Ishikawa (cell line): ENCODE results near the gene SSBP3.

Source experiments
- CEBPB ChIP-seq: IDR thresholded peaks from 2 replicates; pipeline ENCODE4 v1.6.1; 2012
- CREB1 ChIP-seq: IDR thresholded peaks from 2 replicates; pipeline ENCODE4 v1.6.1; 2012; ENCODE audit warnings: low read depth
- EGR1 ChIP-seq: IDR thresholded peaks from 2 replicates; pipeline ENCODE4 v1.6.1; 2012
- EP300 ChIP-seq: IDR thresholded peaks from 2 replicates; pipeline ENCODE4 v1.6.1; 2012; ENCODE audit warnings: borderline replicate concordance
- FOXM1 ChIP-seq: IDR thresholded peaks from 2 replicates; pipeline ENCODE4 v1.6.1; 2012; ENCODE audit warnings: low read depth, borderline replicate concordance
- MAX ChIP-seq: IDR thresholded peaks from 2 replicates; pipeline ENCODE4 v1.6.1; 2012
- NFIC ChIP-seq: IDR thresholded peaks from 2 replicates; pipeline ENCODE4 v1.6.1; 2012
- RAD21 ChIP-seq: IDR thresholded peaks from 2 replicates; pipeline ENCODE4 v1.6.1; 2012; ENCODE audit warnings: low read depth
- TAF1 ChIP-seq: IDR thresholded peaks from 2 replicates; pipeline ENCODE4 v1.6.1; 2012; ENCODE audit warnings: low read depth, mild to moderate bottlenecking
- TCF12 ChIP-seq: IDR thresholded peaks from 2 replicates; pipeline ENCODE4 v1.6.1; 2012; ENCODE audit warnings: low read depth
- TEAD4 ChIP-seq: IDR thresholded peaks from 2 replicates; pipeline ENCODE4 v1.6.1; 2012
- USF1 ChIP-seq: IDR thresholded peaks from 2 replicates; pipeline ENCODE4 v1.6.1; 2012
- YY1 ChIP-seq: IDR thresholded peaks from 2 replicates; pipeline ENCODE4 v1.6.1; 2012; ENCODE audit warnings: low read depth
- ZBTB7A ChIP-seq: IDR thresholded peaks from 2 replicates; pipeline ENCODE4 v1.6.1; 2012; ENCODE audit warnings: low read depth
- TF ChIP-seq, protein P1 (sequence below): IDR thresholded peaks from 2 replicates; pipeline ENCODE4 v1.6.1; 2012; ENCODE audit warnings: low read depth, mild to moderate bottlenecking

The SSBP3 gene

GRCh38 chr1:54287176-54287650 lies 119.0 kb downstream of the SSBP3 start:
- TF ChIP-seq CREB1: no peak
- TF ChIP-seq TAF1: no peak
- TF ChIP-seq TEAD4: peak; percentile 66
- peak; percentile 82; the same call in 1 of the 2 replicates for TF ChIP-seq TCF12
- TF ChIP-seq RAD21: 0 out of 2 replicates have a peak, but pooled peaks have one; percentile 17
- TF ChIP-seq FOXM1: no peak
- TF ChIP-seq EGR1: no peak
- TF ChIP-seq MAX: peak; percentile 93
- TF ChIP-seq NFIC: peak; percentile 93
- peak; percentile 71 for TF ChIP-seq EP300
- no peak for TF ChIP-seq ZBTB7A
- no peak for TF ChIP-seq CEBPB
- peak; percentile 41; the same call in 1 of the 2 replicates for TF ChIP-seq YY1
- TF ChIP-seq, protein P1, sequence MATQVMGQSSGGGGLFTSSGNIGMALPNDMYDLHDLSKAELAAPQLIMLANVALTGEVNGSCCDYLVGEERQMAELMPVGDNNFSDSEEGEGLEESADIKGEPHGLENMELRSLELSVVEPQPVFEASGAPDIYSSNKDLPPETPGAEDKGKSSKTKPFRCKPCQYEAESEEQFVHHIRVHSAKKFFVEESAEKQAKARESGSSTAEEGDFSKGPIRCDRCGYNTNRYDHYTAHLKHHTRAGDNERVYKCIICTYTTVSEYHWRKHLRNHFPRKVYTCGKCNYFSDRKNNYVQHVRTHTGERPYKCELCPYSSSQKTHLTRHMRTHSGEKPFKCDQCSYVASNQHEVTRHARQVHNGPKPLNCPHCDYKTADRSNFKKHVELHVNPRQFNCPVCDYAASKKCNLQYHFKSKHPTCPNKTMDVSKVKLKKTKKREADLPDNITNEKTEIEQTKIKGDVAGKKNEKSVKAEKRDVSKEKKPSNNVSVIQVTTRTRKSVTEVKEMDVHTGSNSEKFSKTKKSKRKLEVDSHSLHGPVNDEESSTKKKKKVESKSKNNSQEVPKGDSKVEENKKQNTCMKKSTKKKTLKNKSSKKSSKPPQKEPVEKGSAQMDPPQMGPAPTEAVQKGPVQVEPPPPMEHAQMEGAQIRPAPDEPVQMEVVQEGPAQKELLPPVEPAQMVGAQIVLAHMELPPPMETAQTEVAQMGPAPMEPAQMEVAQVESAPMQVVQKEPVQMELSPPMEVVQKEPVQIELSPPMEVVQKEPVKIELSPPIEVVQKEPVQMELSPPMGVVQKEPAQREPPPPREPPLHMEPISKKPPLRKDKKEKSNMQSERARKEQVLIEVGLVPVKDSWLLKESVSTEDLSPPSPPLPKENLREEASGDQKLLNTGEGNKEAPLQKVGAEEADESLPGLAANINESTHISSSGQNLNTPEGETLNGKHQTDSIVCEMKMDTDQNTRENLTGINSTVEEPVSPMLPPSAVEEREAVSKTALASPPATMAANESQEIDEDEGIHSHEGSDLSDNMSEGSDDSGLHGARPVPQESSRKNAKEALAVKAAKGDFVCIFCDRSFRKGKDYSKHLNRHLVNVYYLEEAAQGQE: no peak
- TF ChIP-seq USF1: peak; percentile 20; the same call in 1 of the 2 replicates

DNA sequence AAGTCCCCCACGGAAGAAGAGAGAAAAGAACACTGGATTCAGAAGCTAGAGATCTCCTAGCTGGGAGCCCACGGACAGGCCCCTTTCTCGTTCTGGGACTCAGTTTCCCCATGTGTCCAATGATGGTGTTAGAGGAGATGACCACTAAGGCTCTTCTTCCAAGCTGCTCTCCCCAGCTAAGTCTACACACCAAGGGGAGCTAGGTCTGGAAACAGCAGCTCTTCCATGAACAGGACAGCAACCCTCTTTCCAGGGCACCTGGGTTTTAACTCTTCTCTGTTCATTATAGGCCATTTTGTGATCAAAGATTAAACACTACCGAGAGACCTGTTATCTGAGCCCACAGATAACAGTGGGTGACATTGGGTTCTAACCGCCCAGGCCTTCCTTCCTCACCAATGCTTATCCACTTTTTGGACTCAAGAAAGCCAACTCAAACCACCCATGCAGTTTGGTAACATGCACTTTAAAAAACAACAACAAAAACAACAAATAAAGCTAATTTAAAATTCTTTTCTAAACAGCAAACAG lies 120.3 kb downstream of the SSBP3 start:
- no peak for TF ChIP-seq TCF12
- TF ChIP-seq EP300: no peak
- no peak for TF ChIP-seq MAX
- TF ChIP-seq TEAD4: no peak

DNA sequence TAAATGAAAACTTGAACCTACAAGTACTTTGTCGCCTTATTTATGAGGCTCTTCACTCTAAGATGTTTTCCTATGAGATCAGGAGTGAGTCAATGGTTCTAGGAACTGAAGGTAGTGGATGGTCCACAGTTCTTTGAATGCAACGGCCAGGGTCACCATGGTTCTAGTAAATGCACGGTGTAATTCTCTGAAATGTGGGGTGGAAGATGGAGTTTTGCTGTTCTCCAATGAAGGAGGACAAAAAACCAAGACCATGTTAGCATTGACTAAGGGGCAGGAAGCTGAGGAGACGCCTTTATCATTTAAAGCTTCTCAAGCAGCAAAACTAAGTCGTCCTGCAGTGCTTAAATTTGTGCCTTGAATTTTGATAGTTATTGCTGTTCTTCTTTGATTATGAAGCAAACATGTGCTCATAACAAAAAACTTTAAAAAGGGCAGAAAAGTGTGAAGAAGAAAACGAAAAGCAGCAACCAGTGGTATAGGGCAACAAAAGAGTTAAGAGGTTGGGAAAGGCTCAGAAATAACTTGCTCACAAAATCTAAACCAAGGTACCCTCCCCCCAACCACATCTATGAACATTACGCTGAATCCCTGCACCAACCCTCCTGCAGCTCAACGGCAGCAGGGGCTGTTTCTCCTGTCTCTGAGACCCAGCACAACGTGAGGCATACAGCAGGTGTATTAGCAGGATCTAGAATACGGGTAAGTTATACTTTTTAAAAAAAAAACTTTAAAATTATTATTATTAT lies 121.2 kb downstream of the SSBP3 start:
- TF ChIP-seq EP300: no peak
- TF ChIP-seq CREB1: no peak
- no peak for TF ChIP-seq RAD21
- TF ChIP-seq TCF12: no peak
- TF ChIP-seq MAX: no peak
- no peak for TF ChIP-seq CEBPB
- no peak for TF ChIP-seq NFIC
- no peak for TF ChIP-seq ZBTB7A

DNA sequence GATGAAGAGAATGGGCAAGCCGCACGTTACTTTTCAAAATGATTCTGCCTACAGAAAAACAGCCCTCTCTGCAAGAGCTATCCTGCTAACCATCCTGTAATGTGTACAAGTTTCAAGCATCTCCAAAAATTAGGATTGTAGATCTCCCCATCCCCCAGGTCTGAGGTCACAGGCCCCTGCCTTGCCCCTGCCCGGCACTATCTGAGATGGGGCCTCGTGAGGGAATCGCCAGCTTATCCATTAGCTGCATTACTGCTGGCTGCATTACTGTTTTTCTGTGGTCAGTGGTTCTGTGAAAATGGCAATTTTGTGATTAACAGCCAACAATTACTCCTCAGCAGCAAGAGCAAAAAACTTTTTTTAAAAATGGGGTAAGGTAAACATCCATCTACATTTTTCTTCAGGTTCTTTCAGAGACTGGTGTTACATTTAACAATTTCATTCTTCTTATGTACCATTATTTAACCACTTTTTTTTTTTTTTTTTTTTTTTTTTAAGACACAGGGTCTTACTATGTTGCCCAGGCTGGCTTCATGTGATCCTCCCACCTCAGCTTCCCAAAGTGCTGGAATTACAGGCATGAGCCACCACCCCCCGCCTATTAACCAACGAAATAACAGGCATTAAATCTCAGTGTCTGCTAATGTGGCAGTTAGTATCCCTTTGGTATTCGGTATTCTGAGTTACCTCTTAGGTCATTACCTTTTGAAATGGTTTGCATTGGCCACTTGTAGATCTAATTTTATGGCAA lies 122.4 kb downstream of the SSBP3 start:
- TF ChIP-seq TEAD4: no peak
- TF ChIP-seq, protein P1: no peak
- TF ChIP-seq EGR1: no peak
- TF ChIP-seq TAF1: no peak
- TF ChIP-seq MAX: no peak
- no peak for TF ChIP-seq ZBTB7A
- TF ChIP-seq CEBPB: no peak
- no peak for TF ChIP-seq CREB1
- TF ChIP-seq RAD21: no peak
- no peak for TF ChIP-seq USF1
- TF ChIP-seq TCF12: no peak
- no peak for TF ChIP-seq FOXM1
- TF ChIP-seq NFIC: no peak
- no peak for TF ChIP-seq EP300
